Mesenchymal stem cell (in vitro differentiated cells and primary cell): ENCODE results near the gene RAB40C.

Experiments
- DNase-seq: peaks from one replicate; pipeline ENCODE4 v3.0.0-alpha.2; 2013
- H2AFZ ChIP-seq: one replicate; pipeline ENCODE4 v1.6.1; 2013; ENCODE audit warnings: low read depth, mild to moderate bottlenecking, control low read depth, inconsistent platforms, low read length, moderate library complexity
- H2AK5ac ChIP-seq: 2 replicates; pipeline ENCODE4 v1.6.1; 2013; ENCODE audit warnings: low read length, moderate library complexity, mild to moderate bottlenecking, inconsistent platforms; ENCODE audit not compliant: severe bottlenecking
- H2BK120ac ChIP-seq: one replicate; pipeline ENCODE4 v1.6.1; 2013; ENCODE audit warnings: low read depth, mild to moderate bottlenecking, inconsistent platforms, low read length, moderate library complexity
- H2BK12ac ChIP-seq, 2 experiments: one replicate each; pipeline ENCODE4 v1.6.1; 2013; ENCODE audit warnings: inconsistent platforms in 2 of 2, low read length in 2 of 2, mild to moderate bottlenecking in 2 of 2, moderate library complexity in 2 of 2, control low read depth in 1 of 2
- H2BK15ac ChIP-seq: one replicate; pipeline ENCODE4 v1.6.1; 2013; ENCODE audit warnings: mild to moderate bottlenecking, low read depth, inconsistent platforms; ENCODE audit not compliant: poor library complexity, severe bottlenecking
- H2BK5ac ChIP-seq: 2 replicates; pipeline ENCODE4 v1.6.1; 2013; ENCODE audit warnings: low read depth, mild to moderate bottlenecking, low read length, control low read depth, inconsistent platforms; ENCODE audit not compliant: poor library complexity, severe bottlenecking
- H3K14ac ChIP-seq, 2 experiments: one replicate each; pipeline ENCODE4 v1.6.1; 2013; ENCODE audit warnings: inconsistent platforms in 2 of 2, low read length in 2 of 2, control low read depth in 1 of 2, mild to moderate bottlenecking in 1 of 2, moderate library complexity in 1 of 2
- H3K18ac ChIP-seq, 2 experiments: one replicate each; pipeline ENCODE4 v1.6.1; 2013; ENCODE audit warnings: inconsistent platforms in 2 of 2, low read length in 2 of 2, control low read depth in 1 of 2, low read depth in 1 of 2, mild to moderate bottlenecking in 1 of 2
- H3K23ac ChIP-seq, 2 experiments: one replicate each; pipeline ENCODE4 v1.6.1; 2013; ENCODE audit warnings: inconsistent platforms in 2 of 2, low read length in 2 of 2, mild to moderate bottlenecking in 2 of 2, moderate library complexity in 2 of 2, control low read depth in 1 of 2
- H3K27ac ChIP-seq: 2 replicates; pipeline ENCODE4 v1.5.1; 2013; ENCODE audit warnings: mild to moderate bottlenecking, moderate library complexity, low read length, control low read depth, inconsistent platforms; ENCODE audit not compliant: poor library complexity, severe bottlenecking
- H3K27me3 ChIP-seq, 2 experiments: 2 replicates each; pipeline versions ENCODE4 v1.6.1 to v1.7.0; 2013; ENCODE audit warnings: low read length in 2 of 2, mild to moderate bottlenecking in 2 of 2, moderate library complexity in 2 of 2, control low read depth in 1 of 2, inconsistent platforms in 1 of 2; ENCODE audit not compliant: control insufficient read depth in 1 of 2, insufficient read depth in 1 of 2
- H3K36me3 ChIP-seq, 2 experiments: 2 replicates each; pipeline versions ENCODE4 v1.6.1 to v1.7.0; 2013; ENCODE audit warnings: low read length in 2 of 2, control low read depth in 1 of 2, inconsistent platforms in 1 of 2, low read depth in 1 of 2, mild to moderate bottlenecking in 1 of 2; ENCODE audit not compliant: insufficient read depth in 2 of 2, control insufficient read depth in 1 of 2
- H3K4ac ChIP-seq, 2 experiments: one replicate each; pipeline ENCODE4 v1.6.1; 2013; ENCODE audit warnings: inconsistent platforms in 2 of 2, low read length in 2 of 2, mild to moderate bottlenecking in 2 of 2, moderate library complexity in 2 of 2, control low read depth in 1 of 2, low read depth in 1 of 2
- H3K4me1 ChIP-seq: 2 replicates; pipeline ENCODE4 v1.6.1; 2013; ENCODE audit warnings: low read depth, low read length, control low read depth; ENCODE audit not compliant: control insufficient read depth, insufficient read depth
- H3K4me2 ChIP-seq: 2 replicates; pipeline ENCODE4 v1.6.1; 2013; ENCODE audit warnings: low read length, mild to moderate bottlenecking, inconsistent platforms; ENCODE audit not compliant: poor library complexity, severe bottlenecking
- H3K4me3 ChIP-seq, 2 experiments: 2 replicates each; pipeline versions ENCODE4 v1.5.1 to v1.7.0; 2013; ENCODE audit warnings: low read length in 2 of 2, mild to moderate bottlenecking in 2 of 2, control low read depth in 1 of 2, low read depth in 1 of 2; ENCODE audit not compliant: insufficient read depth in 1 of 2
- H3K79me1 ChIP-seq: replicated peaks from 2 replicates; pipeline ENCODE4 v1.6.1; 2013; ENCODE audit warnings: mild to moderate bottlenecking, control low read depth, low read length, inconsistent platforms; ENCODE audit not compliant: poor library complexity, severe bottlenecking
- H3K9ac ChIP-seq: 2 replicates; pipeline ENCODE4 v1.7.0; 2013; ENCODE audit warnings: mild to moderate bottlenecking, low read length, moderate library complexity
- H3K9me3 ChIP-seq: 2 replicates; pipeline ENCODE4 v1.7.0; 2013; ENCODE audit warnings: mild to moderate bottlenecking, low read length; ENCODE audit not compliant: control insufficient read depth
- H4K8ac ChIP-seq: one replicate; pipeline ENCODE4 v1.6.1; 2013; ENCODE audit warnings: inconsistent platforms, mild to moderate bottlenecking, low read length, moderate library complexity
- H4K91ac ChIP-seq: one replicate; pipeline ENCODE4 v1.6.1; 2013; ENCODE audit warnings: mild to moderate bottlenecking, low read length, inconsistent platforms
- WGBS: methylation state at CpG from one replicate; pipeline ENCODE4 v1.1.7; 2013; ENCODE audit warnings: mixed read lengths; 5-methylcytosine and 5-hydroxymethylcytosine counted together

RAB40C gene

DNA sequence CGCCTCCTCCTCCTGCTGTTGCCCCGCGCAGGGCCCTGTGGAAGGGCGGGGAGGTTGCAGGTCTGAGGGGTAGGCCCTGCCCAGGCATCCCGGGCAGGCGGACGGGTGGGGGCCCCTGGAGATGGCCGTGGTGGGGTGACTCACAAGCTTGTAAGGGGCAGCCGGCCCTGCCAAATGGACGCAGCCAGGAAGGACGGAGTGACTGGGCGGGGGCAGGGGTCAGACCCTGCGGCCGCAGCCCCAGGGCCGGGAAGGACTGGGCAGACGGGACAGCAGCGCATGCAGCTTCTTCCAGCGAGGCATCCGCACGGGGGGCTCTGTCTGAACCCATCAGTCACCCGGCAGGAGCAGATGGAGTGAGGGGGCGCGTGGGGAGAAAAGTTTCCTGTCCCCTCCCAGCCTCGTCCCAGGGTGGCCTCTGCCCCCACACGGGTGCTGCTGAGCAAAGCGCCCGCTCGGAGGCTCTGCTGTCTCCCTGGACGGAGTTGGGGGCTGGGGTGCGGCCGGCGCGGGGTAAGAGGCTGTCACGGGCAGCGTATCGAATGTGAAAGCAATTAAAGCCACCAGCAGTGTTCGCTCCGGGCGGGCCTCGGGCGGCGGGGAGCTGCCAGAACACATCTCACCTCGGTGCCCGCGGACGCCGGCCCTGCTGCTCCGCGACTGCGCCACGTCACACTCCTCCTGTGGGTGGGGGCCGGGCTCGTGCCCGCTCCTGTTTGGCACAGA, 35.1 kb upstream of the RAB40C start:
- no peak overlapping the region for H2BK5ac ChIP-seq
- H3K36me3 ChIP-seq = peaks cover 19 to 59% of the 10 kb centered on the region in 2 experiments
- H3K4me3 ChIP-seq = peak overlapping the region in 1 of 2 experiments; percentile 61
- H2BK120ac ChIP-seq = no peak overlapping the region
- no peak overlapping the region for H2BK12ac ChIP-seq
- no peak overlapping the region for H3K4me2 ChIP-seq
- no peak overlapping the region for H2AK5ac ChIP-seq
- peaks cover 15% of the 10 kb centered on the region for H3K79me1 ChIP-seq
- peaks cover 21 to 23% of the 10 kb centered on the region in 2 experiments for H3K27me3 ChIP-seq
- DNase-seq = peak; percentile 48
- no peak overlapping the region for H3K23ac ChIP-seq
- peaks cover 29% of the 10 kb centered on the region for H3K4me1 ChIP-seq
- no peak overlapping the region for H4K8ac ChIP-seq
- H3K9me3 ChIP-seq = no peaks in the 10 kb centered on the region
- WGBS = 80% methylated on average over 54 of the region's 54 CpGs
- H3K9ac ChIP-seq = peak overlapping the region; percentile 80
- peak overlapping the region; percentile 1 for H4K91ac ChIP-seq
- no peak overlapping the region for H2AFZ ChIP-seq
- H3K18ac ChIP-seq = no peak overlapping the region
- H3K27ac ChIP-seq = no peak overlapping the region
- H2BK15ac ChIP-seq = no peak overlapping the region
- no peak overlapping the region for H3K4ac ChIP-seq
- H3K14ac ChIP-seq = no peak overlapping the region

DNA sequence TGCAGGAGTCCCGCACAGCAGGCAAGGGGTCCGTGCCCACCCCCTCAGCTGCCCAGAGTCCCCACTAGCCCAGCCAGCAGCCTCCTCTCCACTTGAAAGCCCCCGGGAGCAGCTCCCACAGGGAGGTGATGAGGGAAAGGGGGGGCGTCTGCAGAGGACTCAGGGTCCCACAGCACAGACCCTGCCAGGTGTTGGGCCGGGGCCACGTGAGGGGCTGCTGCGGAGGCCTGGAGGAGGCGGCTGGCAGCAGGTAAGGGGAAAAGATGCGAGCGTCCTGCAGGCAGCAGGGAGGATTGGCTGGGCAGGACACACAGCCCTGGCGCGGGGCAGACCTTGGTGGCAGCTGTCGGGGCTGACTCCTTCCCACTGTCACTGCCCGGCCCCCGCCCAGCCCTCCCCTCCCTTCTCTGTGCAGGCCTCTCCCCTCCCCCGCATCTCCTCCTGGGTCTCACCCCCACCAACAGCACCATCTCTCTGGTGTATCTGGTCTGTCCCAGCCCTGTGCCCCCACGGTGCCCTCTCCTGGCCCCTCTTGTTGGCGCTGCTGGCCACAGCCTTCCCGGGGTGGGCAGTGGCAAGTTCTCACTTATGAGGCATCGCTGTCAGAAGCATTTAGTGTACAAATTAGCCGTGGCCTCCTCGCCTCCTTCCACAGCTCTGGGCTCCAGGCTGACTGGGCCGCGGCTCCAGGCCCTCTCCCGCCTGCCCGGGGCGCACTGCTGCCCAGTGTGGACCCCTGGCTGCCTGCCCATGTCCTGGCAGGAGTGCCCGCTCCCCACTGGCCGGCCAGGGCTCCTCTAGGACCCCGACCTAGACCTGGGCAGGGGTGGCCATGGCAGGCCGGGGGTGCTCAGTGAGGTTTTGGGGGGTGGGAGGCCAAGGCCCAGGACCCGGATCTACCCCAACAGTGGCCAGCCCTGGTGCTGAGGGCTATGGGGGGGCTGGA, 34.1 kb upstream of the RAB40C start:
- DNase-seq = no peak
- Histone ChIP-seq H2AFZ (no peak overlapping the region), H3K14ac (no peak overlapping the region), H3K27me3 (peaks cover 22 to 24% of the 10 kb centered on the region in 2 experiments), H2BK120ac (no peak overlapping the region), H3K4me3 (no peak overlapping the region), H3K18ac (no peak overlapping the region), H2BK15ac (no peak overlapping the region), H3K23ac (no peak overlapping the region), H3K9me3 (no peaks in the 10 kb centered on the region), H2BK12ac (no peak overlapping the region), H3K4me2 (no peak overlapping the region), H4K8ac (no peak overlapping the region), H4K91ac (peak overlapping the region; percentile 73), H3K9ac (peak overlapping the region; percentile 80), H3K4ac (peak overlapping the region in 1 of 2 experiments; percentile 51), H3K36me3 (peaks cover 18 to 49% of the 10 kb centered on the region in 2 experiments), H3K27ac (no peak overlapping the region), H2BK5ac (no peak overlapping the region), H2AK5ac (no peak overlapping the region), H3K4me1 (peaks cover 35% of the 10 kb centered on the region), H3K79me1 (peaks cover 8% of the 10 kb centered on the region)
- whole genome bisulfite sequencing = 92% methylated on average over 28 of the region's 32 CpGs

DNA sequence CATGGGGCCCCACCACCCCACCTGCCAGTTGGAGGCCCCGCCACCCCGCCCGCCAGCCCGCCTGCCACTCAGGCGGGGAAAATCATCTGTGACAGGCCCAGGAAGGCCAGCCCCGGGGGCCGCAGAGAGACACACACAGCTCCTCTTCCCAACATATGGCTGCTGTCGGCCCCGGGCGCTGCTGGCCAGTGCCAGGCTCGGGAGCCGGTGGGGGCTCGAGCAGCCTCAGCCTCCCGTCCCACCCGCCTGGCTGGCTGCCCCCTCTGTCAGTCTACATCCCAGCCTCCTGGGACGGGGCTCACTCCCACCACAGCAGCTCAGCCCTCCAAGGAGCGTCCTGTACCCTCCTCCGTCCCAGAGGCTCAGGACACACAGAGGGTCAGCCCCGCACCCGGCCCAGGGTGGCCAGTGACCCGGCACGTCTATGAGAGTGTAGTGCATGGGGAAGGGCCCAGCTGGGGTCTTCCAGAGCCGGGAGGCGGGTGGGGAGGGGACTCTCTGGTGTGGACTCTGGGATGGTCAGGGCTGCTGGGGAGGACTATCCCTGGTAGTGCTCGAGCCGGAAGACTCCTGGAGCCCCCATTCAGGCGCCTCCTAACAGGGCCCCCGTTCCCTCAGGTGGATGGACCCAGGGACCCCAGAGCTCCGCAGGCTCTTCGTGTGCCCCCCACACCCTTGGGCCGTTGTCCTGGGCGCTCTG, 33.2 kb upstream of the RAB40C start:
- Histone ChIP-seq H2BK120ac (no peak overlapping the region), H2AK5ac (no peak overlapping the region), H3K23ac (no peak overlapping the region), H3K4ac (no peak overlapping the region), H3K9me3 (no peaks in the 10 kb centered on the region), H3K14ac (no peak overlapping the region), H2AFZ (no peak overlapping the region), H3K4me1 (peaks cover 35% of the 10 kb centered on the region), H3K18ac (no peak overlapping the region), H3K79me1 (peaks cover 5% of the 10 kb centered on the region), H2BK12ac (no peak overlapping the region), H3K27me3 (peaks cover 30 to 32% of the 10 kb centered on the region in 2 experiments), H3K27ac (no peak overlapping the region), H3K9ac (no peak overlapping the region), H4K91ac (no peak overlapping the region), H4K8ac (no peak overlapping the region), H3K4me2 (no peak overlapping the region), H3K36me3 (peaks cover 13 to 41% of the 10 kb centered on the region in 2 experiments), H2BK5ac (no peak overlapping the region), H3K4me3 (no peak overlapping the region), H2BK15ac (no peak overlapping the region)
- no peak for DNase-seq
- 91% methylated on average over 25 of the region's 32 CpGs for WGBS
